AG09319 (cell line): ENCODE measurements around the gene CBX6.

ENCODE experiments used
- DNase-seq: peaks from one replicate; pipeline ENCODE4 v3.0.0-alpha.2; 2010; ENCODE audit warnings: low read depth; ENCODE audit errors: extremely low read depth
- CTCF ChIP-seq: IDR thresholded peaks from 2 replicates; pipeline ENCODE4 v1.5.1; 2011; ENCODE audit warnings: low read depth, mild to moderate bottlenecking, inconsistent platforms, low read length, moderate library complexity

The CBX6 gene

GRCh38 chr22:38834215-38834953, 37.6 kb downstream of the CBX6 start:
- TF ChIP-seq CTCF, result no peak

GRCh38 chr22:38833061-38833460, 39.0 kb downstream of the CBX6 start:
- DNase-seq, result no peak
- TF ChIP-seq CTCF, result no peak

More at GRCh38 chr22:38834215-38834953, 37.6 kb downstream of the CBX6 start:
- no peak for DNase-seq

- no peak for DNase-seq
- no peak for TF ChIP-seq CTCF
These were observed 39.7 kb downstream of the CBX6 start for GRCh38 chr22:38832005-38832978.

GRCh38 chr22:38831166-38831945, 40.7 kb downstream of the CBX6 start:
- TF ChIP-seq CTCF, result no peak
- no peak for DNase-seq

- no peak for TF ChIP-seq CTCF
- DNase-seq, result no peak
These were observed 41.2 kb downstream of the CBX6 start for GRCh38 chr22:38830845-38831108.

GRCh38 chr22:38830026-38830844, 41.8 kb downstream of the CBX6 start:
- DNase-seq, result no peak
- no peak for TF ChIP-seq CTCF
